ENCODE measurements around the gene ATF2. TPM values are rescaled to one million over a fixed set of nuclear protein-coding genes. Genes with fewer than 3 reads are reported as not detected.

ATF2 gene
- total RNA-seq, 1 experiment from 2014 or later: 39.9 TPM

DNA sequence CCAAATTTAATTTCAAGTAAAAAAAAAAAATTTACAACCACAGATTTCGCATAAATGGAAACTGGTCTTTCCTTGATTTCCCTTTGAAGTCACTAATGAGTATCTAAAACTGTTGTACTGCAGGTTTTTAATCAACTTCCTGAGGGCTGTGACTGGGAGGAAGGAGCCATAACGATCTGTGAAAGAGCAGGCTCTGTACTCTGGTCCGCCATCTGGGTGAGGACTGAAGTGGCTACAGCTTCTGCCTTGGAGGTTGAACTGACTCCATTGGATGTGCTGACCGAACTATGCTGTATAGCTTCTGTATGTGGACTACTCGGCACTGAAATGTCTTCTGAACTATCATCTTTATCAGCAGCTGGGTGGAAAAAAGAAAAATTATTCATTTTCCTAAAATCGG, 93.5 kb downstream of the ATF2 start (continued):
- TF ChIP-seq ZNF671 (CRISPR knock-in tag; IDR thresholded peaks at IDR 0.05): no peak
- TF ChIP-seq ATF2 (CRISPR knock-in tag; IDR thresholded peaks at IDR 0.05; ENCODE audit: borderline replicate concordance, low read depth): no peak
- TF ChIP-seq, protein P1, sequence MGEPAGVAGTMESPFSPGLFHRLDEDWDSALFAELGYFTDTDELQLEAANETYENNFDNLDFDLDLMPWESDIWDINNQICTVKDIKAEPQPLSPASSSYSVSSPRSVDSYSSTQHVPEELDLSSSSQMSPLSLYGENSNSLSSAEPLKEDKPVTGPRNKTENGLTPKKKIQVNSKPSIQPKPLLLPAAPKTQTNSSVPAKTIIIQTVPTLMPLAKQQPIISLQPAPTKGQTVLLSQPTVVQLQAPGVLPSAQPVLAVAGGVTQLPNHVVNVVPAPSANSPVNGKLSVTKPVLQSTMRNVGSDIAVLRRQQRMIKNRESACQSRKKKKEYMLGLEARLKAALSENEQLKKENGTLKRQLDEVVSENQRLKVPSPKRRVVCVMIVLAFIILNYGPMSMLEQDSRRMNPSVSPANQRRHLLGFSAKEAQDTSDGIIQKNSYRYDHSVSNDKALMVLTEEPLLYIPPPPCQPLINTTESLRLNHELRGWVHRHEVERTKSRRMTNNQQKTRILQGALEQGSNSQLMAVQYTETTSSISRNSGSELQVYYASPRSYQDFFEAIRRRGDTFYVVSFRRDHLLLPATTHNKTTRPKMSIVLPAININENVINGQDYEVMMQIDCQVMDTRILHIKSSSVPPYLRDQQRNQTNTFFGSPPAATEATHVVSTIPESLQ (CRISPR knock-in tag; IDR thresholded peaks at IDR 0.05): no peak

GRCh38 chr2:175068534-175068933, 99.5 kb downstream of the ATF2 start:
- ChIA-PET POLR2A (no interaction called here), CTCF (no interaction called here)
- no peak overlapping the region for H3K4me3 Mint-ChIP-seq
- TF ChIP-seq ZBTB21 (CRISPR knock-in tag; IDR thresholded peaks at IDR 0.05; ENCODE audit: borderline replicate concordance): no peak
- no peak for TF ChIP-seq PRRX2 (CRISPR knock-in tag; IDR thresholded peaks at IDR 0.05)
- no peak for TF ChIP-seq USF2 (CRISPR knock-in tag; IDR thresholded peaks at IDR 0.05)
- no peak for TF ChIP-seq E2F5 (CRISPR knock-in tag; IDR thresholded peaks at IDR 0.05)
- no peak for TF ChIP-seq NR3C1 (CRISPR knock-in tag; conservative IDR thresholded peaks at IDR 0.05; ENCODE audit: low read depth)
- no peak for TF ChIP-seq ZNF121 (CRISPR knock-in tag; IDR thresholded peaks at IDR 0.05)
- TF ChIP-seq GABPB1 (CRISPR knock-in tag; IDR thresholded peaks at IDR 0.05): no peak
- TF ChIP-seq MAX (CRISPR knock-in tag; IDR thresholded peaks at IDR 0.05): no peak
- TF ChIP-seq ATF2 (CRISPR knock-in tag; IDR thresholded peaks at IDR 0.05; ENCODE audit: borderline replicate concordance, low read depth): no peak
- no peak for TF ChIP-seq ZNF416 (CRISPR knock-in tag; IDR thresholded peaks at IDR 0.05)
- no peak for TF ChIP-seq ESRRA (CRISPR knock-in tag; IDR thresholded peaks at IDR 0.05; ENCODE audit: borderline replicate concordance)
- no peak for TF ChIP-seq NFE2L1 (CRISPR knock-in tag; IDR thresholded peaks at IDR 0.05)
- TF ChIP-seq RORB (CRISPR knock-in tag; IDR thresholded peaks at IDR 0.05): no peak
- TF ChIP-seq STAT6 (CRISPR knock-in tag; conservative IDR thresholded peaks at IDR 0.05; ENCODE audit: low read depth): no peak
- H3K9me3 Mint-ChIP-seq: 0 out of 2 replicates have a peak, but pooled peaks cover 3% of the 10 kb centered on the region
- no peak for ATAC-seq
- no peaks in the 10 kb centered on the region for H3K27me3 Mint-ChIP-seq (ENCODE audit: low read depth)
- H3K36me3 Mint-ChIP-seq: peaks cover 8% of the 10 kb centered on the region
- no peak overlapping the region for H3K27ac Mint-ChIP-seq
- no peak for DNase-seq (ENCODE audit: low spot score)
- H3K4me1 Mint-ChIP-seq: no peaks in the 10 kb centered on the region

All from WTC11 (cell line).